ENCODE measurements around the gene MDK. TPM values are rescaled to one million over a fixed set of nuclear protein-coding genes. Genes with fewer than 3 reads are reported as not detected.
A peak's percentile ranks its signal among the peaks of the same experiment; 100 is the strongest.

Gene MDK
- total and polyA plus RNA-seq, 2 of the 4 experiments (the other 2 are of a cell fraction): 25.8 to 377 TPM

DNA sequence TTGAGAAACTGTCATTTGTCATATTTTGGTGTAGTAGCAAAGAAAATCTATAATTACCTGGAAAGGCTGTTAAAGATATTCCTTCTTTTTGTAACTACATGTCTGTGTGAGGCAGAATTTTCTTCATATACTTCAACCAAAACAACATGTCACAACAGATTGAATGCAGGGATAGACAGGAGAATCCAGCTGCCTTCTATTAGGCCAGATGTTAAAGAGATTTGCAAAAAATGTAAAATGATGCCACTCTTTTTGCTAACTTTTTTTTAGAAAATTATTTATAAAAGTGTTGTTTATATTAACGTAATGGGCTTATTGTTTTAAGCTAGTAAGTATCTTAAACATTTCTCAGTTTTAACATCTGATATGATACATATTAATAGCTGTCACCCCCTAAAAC, 21.5 kb upstream of the MDK start:
- ChIA-PET CTCF (interaction anchor here (0.7 to 1.4 kb wide), 2 partner anchors 13 to 370 kb away, joined by 4 to 6 read pairs; partner anchors contain the start of gene DGKZ), POLR2A (ENCODE audit: unreplicated experiment) (interaction anchor here (0.6 to 0.9 kb wide), 3 partner anchors 73 to 495 kb away, joined by 3 to 18 read pairs (median 10); no protein-coding TSS in a partner anchor)
- TF ChIP-seq CEBPB (IDR thresholded peaks at IDR 0.05; ENCODE audit: low read depth, low read length): no peak
- no peak for TF ChIP-seq MAZ (IDR thresholded peaks at IDR 0.05; ENCODE audit: borderline replicate concordance, low read depth, low read length)
- no peak for TF ChIP-seq FOS (IDR thresholded peaks at IDR 0.05; ENCODE audit: low read depth, low read length)
- TF ChIP-seq NFE2L2 (IDR thresholded peaks at IDR 0.05; ENCODE audit: low read depth, low read length): no peak
- no peak for TF ChIP-seq SMC3 (IDR thresholded peaks at IDR 0.05; ENCODE audit: low read depth, low read length)
- TF ChIP-seq RAD21 (IDR thresholded peaks at IDR 0.05; ENCODE audit: low read length): no peak
- TF ChIP-seq, protein P1, sequence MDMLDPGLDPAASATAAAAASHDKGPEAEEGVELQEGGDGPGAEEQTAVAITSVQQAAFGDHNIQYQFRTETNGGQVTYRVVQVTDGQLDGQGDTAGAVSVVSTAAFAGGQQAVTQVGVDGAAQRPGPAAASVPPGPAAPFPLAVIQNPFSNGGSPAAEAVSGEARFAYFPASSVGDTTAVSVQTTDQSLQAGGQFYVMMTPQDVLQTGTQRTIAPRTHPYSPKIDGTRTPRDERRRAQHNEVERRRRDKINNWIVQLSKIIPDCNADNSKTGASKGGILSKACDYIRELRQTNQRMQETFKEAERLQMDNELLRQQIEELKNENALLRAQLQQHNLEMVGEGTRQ (IDR thresholded peaks at IDR 0.05; ENCODE audit: low read depth, low read length): no peak
- no peak for TF ChIP-seq POLR2A (IDR thresholded peaks at IDR 0.05; ENCODE audit: low read depth, low read length)
- no peak for TF ChIP-seq RFX5 (IDR thresholded peaks at IDR 0.05; ENCODE audit: low read depth, low read length)
- no peak for TF ChIP-seq BHLHE40 (IDR thresholded peaks at IDR 0.05; ENCODE audit: low read depth, low read length)
- no peak for TF ChIP-seq CHD1 (IDR thresholded peaks at IDR 0.05; ENCODE audit: low read depth, low read length)
- TF ChIP-seq, protein P2, sequence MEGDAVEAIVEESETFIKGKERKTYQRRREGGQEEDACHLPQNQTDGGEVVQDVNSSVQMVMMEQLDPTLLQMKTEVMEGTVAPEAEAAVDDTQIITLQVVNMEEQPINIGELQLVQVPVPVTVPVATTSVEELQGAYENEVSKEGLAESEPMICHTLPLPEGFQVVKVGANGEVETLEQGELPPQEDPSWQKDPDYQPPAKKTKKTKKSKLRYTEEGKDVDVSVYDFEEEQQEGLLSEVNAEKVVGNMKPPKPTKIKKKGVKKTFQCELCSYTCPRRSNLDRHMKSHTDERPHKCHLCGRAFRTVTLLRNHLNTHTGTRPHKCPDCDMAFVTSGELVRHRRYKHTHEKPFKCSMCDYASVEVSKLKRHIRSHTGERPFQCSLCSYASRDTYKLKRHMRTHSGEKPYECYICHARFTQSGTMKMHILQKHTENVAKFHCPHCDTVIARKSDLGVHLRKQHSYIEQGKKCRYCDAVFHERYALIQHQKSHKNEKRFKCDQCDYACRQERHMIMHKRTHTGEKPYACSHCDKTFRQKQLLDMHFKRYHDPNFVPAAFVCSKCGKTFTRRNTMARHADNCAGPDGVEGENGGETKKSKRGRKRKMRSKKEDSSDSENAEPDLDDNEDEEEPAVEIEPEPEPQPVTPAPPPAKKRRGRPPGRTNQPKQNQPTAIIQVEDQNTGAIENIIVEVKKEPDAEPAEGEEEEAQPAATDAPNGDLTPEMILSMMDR (conservative IDR thresholded peaks at IDR 0.05; ENCODE audit: low read depth, low read length): no peak
- TF ChIP-seq MXI1 (IDR thresholded peaks at IDR 0.05; ENCODE audit: borderline replicate concordance, low read depth, low read length): no peak
- TF ChIP-seq RCOR1 (IDR thresholded peaks at IDR 0.05; ENCODE audit: insufficient replicate concordance, low read length): no peak
- TF ChIP-seq MAFK (IDR thresholded peaks at IDR 0.05; ENCODE audit: low read depth, low read length): no peak
- TF ChIP-seq, protein P3, sequence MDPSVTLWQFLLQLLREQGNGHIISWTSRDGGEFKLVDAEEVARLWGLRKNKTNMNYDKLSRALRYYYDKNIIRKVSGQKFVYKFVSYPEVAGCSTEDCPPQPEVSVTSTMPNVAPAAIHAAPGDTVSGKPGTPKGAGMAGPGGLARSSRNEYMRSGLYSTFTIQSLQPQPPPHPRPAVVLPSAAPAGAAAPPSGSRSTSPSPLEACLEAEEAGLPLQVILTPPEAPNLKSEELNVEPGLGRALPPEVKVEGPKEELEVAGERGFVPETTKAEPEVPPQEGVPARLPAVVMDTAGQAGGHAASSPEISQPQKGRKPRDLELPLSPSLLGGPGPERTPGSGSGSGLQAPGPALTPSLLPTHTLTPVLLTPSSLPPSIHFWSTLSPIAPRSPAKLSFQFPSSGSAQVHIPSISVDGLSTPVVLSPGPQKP (IDR thresholded peaks at IDR 0.05; ENCODE audit: borderline replicate concordance, low read depth, low read length): no peak
- no TSS peak for BruUV-seq (replicated peaks)
- in situ Hi-C loops (cut with MboI; ENCODE audit: low sequenced_read_pairs): no loop called here
- H2AFZ ChIP-seq (replicated peaks; ENCODE audit: low read length, poor library complexity): no peak overlapping the region
- no peaks in the 10 kb centered on the region for H3K9me3 ChIP-seq (ENCODE audit: control insufficient read depth, insufficient read depth, low read length)
- dilution Hi-C loops (cut with HindIII; ENCODE audit: low sequenced_read_pairs, unreplicated experiment): no loop called here
- no peak overlapping the region for H2AK9ac ChIP-seq (replicated peaks; ENCODE audit: low read depth, low read length, poor library complexity)
- H3K36me3 ChIP-seq (ENCODE audit: control insufficient read depth, insufficient read depth, low read length): no peaks in the 10 kb centered on the region
- peaks cover 14% of the 10 kb centered on the region for H3K9me1 ChIP-seq (ENCODE audit: insufficient read depth, low read length)
- no peak overlapping the region for H3K4me2 ChIP-seq (ENCODE audit: low read depth, low read length)
- DNase-seq: peak; percentile 44
- H3K56ac ChIP-seq (ENCODE audit: extremely low read depth, insufficient read depth, low read length): no peak overlapping the region
- H3K4me3 ChIP-seq (ENCODE audit: insufficient read depth, low read depth, low read length): no peak overlapping the region
- H2BK5ac ChIP-seq (ENCODE audit: low read depth, low read length, poor library complexity, severe bottlenecking): no peak overlapping the region
- peak overlapping the region; percentile 27; the same call in 1 of the 2 replicates for H3K27ac ChIP-seq (ENCODE audit: insufficient read depth, low read length)
- no peak overlapping the region for H2AK5ac ChIP-seq (ENCODE audit: low read depth, low read length)
- H4K5ac ChIP-seq (ENCODE audit: low read depth, low read length): no peak overlapping the region
- H2BK20ac ChIP-seq (ENCODE audit: low read depth, low read length): no peak overlapping the region
- H3K27me3 ChIP-seq (ENCODE audit: control insufficient read depth, insufficient read depth, low read length): no peaks in the 10 kb centered on the region
- no peak for ATAC-seq (ENCODE audit: low read depth)
- intact Hi-C loops (cut with micrococcal nuclease): no loop called here
- H3K14ac ChIP-seq (replicated peaks; ENCODE audit: low read depth, low read length): no peak overlapping the region
- WGBS, 2 experiments (ENCODE audit: extremely low coverage in 2 of 2, insufficient read length in 1 of 2): no CpG with 5 or more reads among the region's 1 CpG
- peaks cover 32% of the 10 kb centered on the region for H4K20me1 ChIP-seq (ENCODE audit: insufficient read depth, low read length)
- no peak overlapping the region for H2BK120ac ChIP-seq (ENCODE audit: low read depth, low read length)
- H3K18ac ChIP-seq (ENCODE audit: low read depth, low read length): no peak overlapping the region
- no peak overlapping the region for H3K23ac ChIP-seq (ENCODE audit: low read depth, low read length)
- peaks cover 37% of the 10 kb centered on the region for H3K4me1 ChIP-seq (ENCODE audit: control insufficient read depth, insufficient read depth, low read length)
- H4K91ac ChIP-seq (ENCODE audit: insufficient read depth, low read depth, low read length): no peak overlapping the region
- H3K4ac ChIP-seq (ENCODE audit: low read depth, low read length): no peak overlapping the region
- H3K9ac ChIP-seq (ENCODE audit: low read depth, low read length): no peak overlapping the region
- peaks cover 51 to 70% of the 10 kb centered on the region in 2 experiments for H3K79me1 ChIP-seq (ENCODE audit: low read depth in 1 of 2, low read length in 2 of 2)
- H2BK15ac ChIP-seq (ENCODE audit: low read depth, low read length): no peak overlapping the region
- no peak overlapping the region for H4K8ac ChIP-seq (ENCODE audit: low read depth in 2 of 2, low read length in 2 of 2)

Measured in IMR-90 (cell line).